HEK293 (cell line): ENCODE measurements around the gene STRA6.

Experiments used
- ATF2 ChIP-seq: fragments of 450-650 bp; formaldehyde crosslinking; IDR thresholded peaks from 2 replicates; pipeline ENCODE4 v1.5.1; 2016; ENCODE audit warnings: missing biosample characterization, missing genetic modification characterization, low read depth
- EGR2 ChIP-seq: fragments of 450-650 bp; formaldehyde crosslinking; IDR thresholded peaks from 2 replicates; pipeline ENCODE4 v1.5.1; 2016; ENCODE audit warnings: low read depth, missing biosample characterization, missing genetic modification characterization
- ELK4 ChIP-seq: IDR thresholded peaks from 2 replicates; pipeline ENCODE4 v1.6.1; 2011; ENCODE audit warnings: mild to moderate bottlenecking, low read depth, low read length, borderline replicate concordance
- KLF1 ChIP-seq: fragments of 450-650 bp; formaldehyde crosslinking; IDR thresholded peaks from 2 replicates; pipeline ENCODE4 v1.5.1; 2016; ENCODE audit warnings: missing biosample characterization, missing genetic modification characterization
- KLF7 ChIP-seq: fragments of 450-650 bp; formaldehyde crosslinking; IDR thresholded peaks from 2 replicates; pipeline ENCODE4 v1.5.1; 2016; ENCODE audit warnings: missing biosample characterization, missing genetic modification characterization, borderline replicate concordance
- KLF9 ChIP-seq: fragments of 450-650 bp; formaldehyde crosslinking; IDR thresholded peaks from 2 replicates; pipeline ENCODE4 v1.5.1; 2016; ENCODE audit warnings: missing biosample characterization, missing genetic modification characterization, low read depth
- SCRT2 ChIP-seq: fragments of 450-650 bp; formaldehyde crosslinking; IDR thresholded peaks from 2 replicates; pipeline ENCODE4 v1.5.1; 2016; ENCODE audit warnings: missing biosample characterization, missing genetic modification characterization
- SETDB1 ChIP-seq: IDR thresholded peaks from one replicate; pipeline ENCODE4 v1.6.1; 2017; ENCODE audit warnings: mild to moderate bottlenecking, low read length, moderate library complexity, mixed read lengths; ENCODE audit not compliant: insufficient read length
- WT1 ChIP-seq: fragments of 450-650 bp; formaldehyde crosslinking; IDR thresholded peaks from 2 replicates; pipeline ENCODE4 v1.5.1; 2016; ENCODE audit warnings: missing biosample characterization, missing genetic modification characterization
- ZBTB11 ChIP-seq: fragments of 450-650 bp; formaldehyde crosslinking; conservative IDR thresholded peaks from 2 replicates; pipeline ENCODE4 v1.5.1; 2016; ENCODE audit warnings: low read depth, missing biosample characterization, missing genetic modification characterization
- ZBTB20 ChIP-seq: fragments of 450-650 bp; formaldehyde crosslinking; IDR thresholded peaks from 2 replicates; pipeline ENCODE4 v1.5.1; 2016; ENCODE audit warnings: missing biosample characterization, missing genetic modification characterization
- ZFP69B ChIP-seq: fragments of 450-650 bp; formaldehyde crosslinking; IDR thresholded peaks from 2 replicates; pipeline ENCODE4 v1.5.1; 2016; ENCODE audit warnings: missing biosample characterization, missing genetic modification characterization
- ZNF148 ChIP-seq: fragments of 450-650 bp; formaldehyde crosslinking; IDR thresholded peaks from 2 replicates; pipeline ENCODE4 v1.5.0; 2017; ENCODE audit warnings: missing biosample characterization, missing genetic modification characterization, borderline replicate concordance
- ZNF2 ChIP-seq: fragments of 450-650 bp; formaldehyde crosslinking; IDR thresholded peaks from 2 replicates; pipeline ENCODE4 v1.5.1; 2016; ENCODE audit warnings: missing biosample characterization, missing genetic modification characterization
- ZNF223 ChIP-seq: fragments of 450-650 bp; formaldehyde crosslinking; IDR thresholded peaks from 2 replicates; pipeline ENCODE4 v1.5.1; 2016; ENCODE audit warnings: missing biosample characterization, missing genetic modification characterization
- ZNF248 ChIP-seq: fragments of 450-650 bp; formaldehyde crosslinking; IDR thresholded peaks from 2 replicates; pipeline ENCODE4 v1.5.1; 2017; ENCODE audit warnings: missing biosample characterization, missing genetic modification characterization
- ZNF311 ChIP-seq: fragments of 450-650 bp; formaldehyde crosslinking; IDR thresholded peaks from 2 replicates; pipeline ENCODE4 v1.5.1; 2017; ENCODE audit warnings: missing biosample characterization, missing genetic modification characterization, borderline replicate concordance
- ZNF350 ChIP-seq: fragments of 450-650 bp; formaldehyde crosslinking; IDR thresholded peaks from 2 replicates; pipeline ENCODE4 v1.5.0; 2017; ENCODE audit warnings: missing biosample characterization, mild to moderate bottlenecking, missing genetic modification characterization
- ZNF362 ChIP-seq: fragments of 450-650 bp; formaldehyde crosslinking; IDR thresholded peaks from 2 replicates; pipeline ENCODE4 v1.5.1; 2016; ENCODE audit warnings: missing biosample characterization, missing genetic modification characterization
- ZNF398 ChIP-seq: fragments of 450-650 bp; formaldehyde crosslinking; IDR thresholded peaks from 2 replicates; pipeline ENCODE4 v1.5.1; 2017; ENCODE audit warnings: missing biosample characterization, missing genetic modification characterization
- ZNF423 ChIP-seq: fragments of 450-650 bp; formaldehyde crosslinking; IDR thresholded peaks from 2 replicates; pipeline ENCODE4 v1.5.1; 2016; ENCODE audit warnings: missing biosample characterization, missing genetic modification characterization
- ZNF530 ChIP-seq: fragments of 450-650 bp; formaldehyde crosslinking; IDR thresholded peaks from 2 replicates; pipeline ENCODE4 v1.5.1; 2016; ENCODE audit warnings: low read depth, missing biosample characterization, missing genetic modification characterization
- ZNF560 ChIP-seq: fragments of 450-650 bp; formaldehyde crosslinking; IDR thresholded peaks from 2 replicates; pipeline ENCODE4 v1.5.1; 2017; ENCODE audit warnings: missing biosample characterization, missing genetic modification characterization, borderline replicate concordance
- ZNF600 ChIP-seq: fragments of 450-650 bp; formaldehyde crosslinking; IDR thresholded peaks from 2 replicates; pipeline ENCODE4 v1.5.1; 2016; ENCODE audit warnings: missing biosample characterization, missing genetic modification characterization
- ZSCAN4 ChIP-seq: fragments of 450-650 bp; formaldehyde crosslinking; IDR thresholded peaks from 2 replicates; pipeline ENCODE4 v1.5.1; 2017; ENCODE audit warnings: missing biosample characterization, missing genetic modification characterization
- ZXDB ChIP-seq: fragments of 450-650 bp; formaldehyde crosslinking; IDR thresholded peaks from 2 replicates; pipeline ENCODE4 v1.5.1; 2016; ENCODE audit warnings: missing biosample characterization, missing genetic modification characterization

Gene STRA6

GRCh38 chr15:74202452-74203401, at the start of gene STRA6 (continued):
- TF ChIP-seq ZNF148 (tag by site-specific recombination) (no peak), KLF1 (peak; percentile 76), SETDB1 (no peak), EGR2 (peak; percentile 70), ZNF600 (tag by site-specific recombination) (peak; percentile 78), ZNF362 (tag by site-specific recombination) (no peak), ZNF248 (no peak), ZSCAN4 (no peak), ZNF350 (tag by site-specific recombination) (no peak), WT1 (peak; percentile 50; the same call in 1 of the 2 replicates), ZNF223 (tag by site-specific recombination) (peak; percentile 88), ZXDB (tag by site-specific recombination) (peak; percentile 81; the same call in 1 of the 2 replicates), ZNF530 (no peak), ELK4 (no peak), ZNF560 (no peak), ZFP69B (tag by site-specific recombination) (no peak), KLF7 (tag by site-specific recombination) (no peak), KLF9 (tag by site-specific recombination) (no peak), ATF2 (tag by site-specific recombination) (no peak), ZNF398 (tag by site-specific recombination) (peak; percentile 82), SCRT2 (peak; percentile 92), ZBTB11 (peak; percentile 85), ZNF2 (tag by site-specific recombination) (peak; percentile 47; the same call in 1 of the 2 replicates), ZNF311 (tag by site-specific recombination) (no peak), ZNF423 (tag by site-specific recombination) (no peak; the same call in 1 of the 2 replicates), ZBTB20 (tag by site-specific recombination) (peak; percentile 75)
